ENCODE measurements around the gene PLXNA2. TPM values are rescaled to one million over a fixed set of nuclear protein-coding genes. Genes with fewer than 3 reads are reported as not detected.

The PLXNA2 gene
- total and polyA plus RNA-seq, 11 donors, result 9.2 to 28.2 (median 18.0) TPM

DNA sequence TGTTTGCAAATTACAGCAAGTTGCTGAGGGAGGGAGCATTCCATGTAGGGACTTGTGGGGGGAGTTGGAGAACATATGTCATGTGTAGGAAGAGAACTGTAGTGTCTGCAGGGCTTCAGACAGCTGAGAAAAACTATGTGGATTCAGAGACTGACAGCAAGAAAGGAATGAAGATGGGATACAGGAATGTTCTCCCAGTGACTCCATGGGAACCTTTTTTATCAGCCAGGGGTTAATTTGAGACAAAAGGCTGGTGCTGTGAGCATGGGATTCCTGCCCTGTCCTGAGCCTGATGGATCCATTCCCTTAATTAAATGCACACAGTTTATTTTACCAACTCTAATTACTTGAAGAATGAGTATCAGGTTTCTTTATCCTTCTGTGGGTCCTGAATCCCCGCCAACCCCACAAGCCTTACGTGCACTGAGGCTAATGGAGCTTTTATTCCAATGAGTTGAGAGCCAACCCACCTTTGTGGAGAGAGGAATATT is 26.5 kb upstream of the PLXNA2 start:
- Histone ChIP-seq H3K27ac (no peak overlapping the region), H3K9me3 (no peaks in the 10 kb centered on the region), H3K4me1 (peaks cover 0 to 10% (median 0%) of the 10 kb centered on the region in 12 donors), H3K36me3 (no peaks in the 10 kb centered on the region), H3K27me3 (peaks cover 0 to 42% (median 4%) of the 10 kb centered on the region in 9 donors), H3K4me3 (no peak overlapping the region)
- intact Hi-C loops (cut with DNase I), result no loop called here
- DNase-seq (no peak), ATAC-seq (no peak)
- 69 to 93% (median 88%) methylated on average over 2 of the region's 2 CpGs for WGBS, 4 donors
- TF ChIP-seq, protein P1, sequence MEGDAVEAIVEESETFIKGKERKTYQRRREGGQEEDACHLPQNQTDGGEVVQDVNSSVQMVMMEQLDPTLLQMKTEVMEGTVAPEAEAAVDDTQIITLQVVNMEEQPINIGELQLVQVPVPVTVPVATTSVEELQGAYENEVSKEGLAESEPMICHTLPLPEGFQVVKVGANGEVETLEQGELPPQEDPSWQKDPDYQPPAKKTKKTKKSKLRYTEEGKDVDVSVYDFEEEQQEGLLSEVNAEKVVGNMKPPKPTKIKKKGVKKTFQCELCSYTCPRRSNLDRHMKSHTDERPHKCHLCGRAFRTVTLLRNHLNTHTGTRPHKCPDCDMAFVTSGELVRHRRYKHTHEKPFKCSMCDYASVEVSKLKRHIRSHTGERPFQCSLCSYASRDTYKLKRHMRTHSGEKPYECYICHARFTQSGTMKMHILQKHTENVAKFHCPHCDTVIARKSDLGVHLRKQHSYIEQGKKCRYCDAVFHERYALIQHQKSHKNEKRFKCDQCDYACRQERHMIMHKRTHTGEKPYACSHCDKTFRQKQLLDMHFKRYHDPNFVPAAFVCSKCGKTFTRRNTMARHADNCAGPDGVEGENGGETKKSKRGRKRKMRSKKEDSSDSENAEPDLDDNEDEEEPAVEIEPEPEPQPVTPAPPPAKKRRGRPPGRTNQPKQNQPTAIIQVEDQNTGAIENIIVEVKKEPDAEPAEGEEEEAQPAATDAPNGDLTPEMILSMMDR (IDR thresholded peaks at IDR 0.05), result no peak
- no peak for TF ChIP-seq POLR2A (IDR thresholded peaks at IDR 0.05)

DNA sequence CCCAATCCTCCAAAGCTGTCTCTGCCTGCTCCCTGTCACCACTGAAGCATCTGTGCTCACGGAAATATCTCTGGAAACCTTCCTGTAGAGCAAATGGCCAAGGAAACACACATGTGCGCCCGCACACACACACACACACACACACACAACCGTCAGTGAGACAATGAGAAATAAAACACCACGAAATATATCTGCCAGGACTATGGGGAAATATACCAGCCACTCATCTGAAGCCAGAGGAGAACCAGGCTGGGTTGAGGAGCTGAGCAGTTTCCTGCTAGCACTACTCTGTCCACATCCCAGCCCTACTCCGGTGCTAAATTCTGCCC is 25.1 kb upstream of the PLXNA2 start:
- TF ChIP-seq, protein P1 (IDR thresholded peaks at IDR 0.05), result no peak
- no peak for TF ChIP-seq POLR2A (IDR thresholded peaks at IDR 0.05)
- ATAC-seq (no peak), DNase-seq (no peak)
- Histone ChIP-seq H3K4me1 (peaks cover 0 to 13% (median 1%) of the 10 kb centered on the region in 12 donors), H3K27ac (no peak overlapping the region), H3K27me3 (peaks cover 0 to 42% (median 4%) of the 10 kb centered on the region in 9 donors), H3K36me3 (no peaks in the 10 kb centered on the region), H3K9me3 (no peaks in the 10 kb centered on the region), H3K4me3 (no peak overlapping the region)
- 24 to 46% (median 42%) methylated on average over 6 of the region's 6 CpGs for WGBS, 4 donors
- intact Hi-C loops (cut with DNase I), result no loop called here

DNA sequence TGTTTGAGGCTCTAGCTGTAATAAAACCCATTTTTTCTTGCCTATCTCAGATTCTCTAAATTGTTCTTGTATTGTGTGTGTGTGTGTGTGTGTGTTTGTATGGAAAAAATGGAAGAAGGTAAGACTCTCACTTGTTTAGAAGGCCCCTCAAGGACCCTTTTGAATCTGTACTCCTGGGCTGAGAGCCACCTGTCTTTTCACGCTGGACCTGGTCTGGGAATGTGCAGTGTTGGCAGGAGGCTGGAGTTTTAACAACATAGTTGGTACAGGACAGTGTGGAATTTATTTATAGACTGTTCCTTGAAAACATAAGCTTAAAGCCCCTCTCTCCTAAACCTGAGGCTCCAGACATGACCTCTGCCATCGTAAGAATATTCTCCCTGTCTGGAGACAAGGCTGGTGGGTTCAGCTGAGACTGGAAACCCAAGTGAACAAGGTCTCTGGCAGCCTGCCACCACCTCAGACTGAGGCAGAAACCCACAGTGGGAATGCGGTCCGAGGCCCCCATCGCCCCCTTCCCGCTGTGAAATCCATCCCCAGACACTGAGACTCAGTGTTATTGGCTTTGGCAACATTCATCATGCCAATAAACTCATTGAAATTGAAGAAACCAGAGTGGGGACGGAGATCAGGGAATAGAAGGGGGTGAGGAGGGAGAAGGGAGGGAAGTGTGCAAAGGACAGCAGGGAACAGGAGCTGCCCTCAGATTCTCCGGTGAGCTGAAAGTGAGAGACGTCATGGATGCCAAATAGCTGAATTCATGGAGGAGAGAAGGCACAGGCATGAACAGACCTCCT is 24.6 kb upstream of the PLXNA2 start:
- Histone ChIP-seq H3K27ac (no peak overlapping the region), H3K27me3 (peaks cover 0 to 38% (median 4%) of the 10 kb centered on the region in 9 donors), H3K4me3 (no peak overlapping the region), H3K9me3 (no peaks in the 10 kb centered on the region), H3K36me3 (no peaks in the 10 kb centered on the region), H3K4me1 (peaks cover 0 to 18% (median 1%) of the 10 kb centered on the region in 12 donors)
- ATAC-seq (no peak), DNase-seq (no peak)
- TF ChIP-seq, protein P1 (IDR thresholded peaks at IDR 0.05), result no peak
- no peak for TF ChIP-seq POLR2A (IDR thresholded peaks at IDR 0.05)
- intact Hi-C loops (cut with DNase I), result no loop called here
- 59 to 70% (median 65%) methylated on average over 9 of the region's 9 CpGs for WGBS, 4 donors

DNA sequence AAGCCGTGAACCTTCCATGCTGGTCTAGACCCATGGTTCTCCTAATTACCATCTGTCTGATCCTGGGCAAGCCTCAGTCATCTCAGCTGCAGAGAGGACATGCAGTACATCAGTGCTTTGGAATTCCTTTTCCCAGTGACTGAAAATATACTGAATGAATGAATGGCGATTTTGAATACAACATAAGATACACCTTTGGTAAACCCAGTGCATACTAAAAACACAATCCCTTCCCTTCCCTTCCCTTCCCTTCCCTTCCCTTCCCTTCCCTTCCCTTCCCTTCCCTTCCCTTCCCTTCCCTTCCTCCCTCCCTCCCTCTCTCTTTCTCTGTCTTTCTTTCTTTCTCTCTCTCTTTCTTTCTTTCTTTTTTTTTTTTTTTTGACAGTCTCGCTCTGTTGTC is 21.3 kb upstream of the PLXNA2 start:
- Histone ChIP-seq H3K36me3 (no peaks in the 10 kb centered on the region), H3K27me3 (peaks cover 0 to 29% (median 4%) of the 10 kb centered on the region in 9 donors), H3K9me3 (peaks cover 0 to 10% (median 0%) of the 10 kb centered on the region in 12 donors), H3K4me1 (peaks cover 0 to 18% (median 1%) of the 10 kb centered on the region in 12 donors), H3K4me3 (no peak overlapping the region), H3K27ac (no peak overlapping the region)
- no peak for ATAC-seq
- intact Hi-C loops (cut with DNase I), result no loop called here
- WGBS, 4 donors, result 85 to 97% (median 92%) methylated on average over 3 of the region's 3 CpGs
- no peak for DNase-seq
- no peak for TF ChIP-seq POLR2A (IDR thresholded peaks at IDR 0.05)
- TF ChIP-seq, protein P1 (IDR thresholded peaks at IDR 0.05), result no peak
